Suprapubic skin (tissue), 4 donors: ENCODE measurements around the gene ABI1.

Experiments
- POLR2A ChIP-seq, 2 donors: fragments of 450-650 bp; IDR thresholded peaks; one replicate each; pipeline ENCODE4 v1.6.1; 2017; ENCODE audit warnings: antibody characterized with exemption in 2 of 2, mild to moderate bottlenecking in 2 of 2, moderate library complexity in 2 of 2
- POLR2AphosphoS5 ChIP-seq, 3 donors: sonication (generic); formaldehyde crosslinking; IDR thresholded peaks; one replicate each; pipeline ENCODE4 v1.6.1; 2017; ENCODE audit warnings: antibody characterized with exemption in 3 of 3
- TF ChIP-seq, protein P1 (sequence below), 2 donors: fragments of 200-600 bp in 1 of 2; fragments of 450-650 bp in 1 of 2; sonication (generic) in 1 of 2; IDR thresholded peaks; one replicate each; pipeline ENCODE4 v1.5.1; 2016 to 2019; ENCODE audit warnings: antibody characterized with exemption in 2 of 2, mild to moderate bottlenecking in 1 of 2, moderate library complexity in 1 of 2

DNA sequence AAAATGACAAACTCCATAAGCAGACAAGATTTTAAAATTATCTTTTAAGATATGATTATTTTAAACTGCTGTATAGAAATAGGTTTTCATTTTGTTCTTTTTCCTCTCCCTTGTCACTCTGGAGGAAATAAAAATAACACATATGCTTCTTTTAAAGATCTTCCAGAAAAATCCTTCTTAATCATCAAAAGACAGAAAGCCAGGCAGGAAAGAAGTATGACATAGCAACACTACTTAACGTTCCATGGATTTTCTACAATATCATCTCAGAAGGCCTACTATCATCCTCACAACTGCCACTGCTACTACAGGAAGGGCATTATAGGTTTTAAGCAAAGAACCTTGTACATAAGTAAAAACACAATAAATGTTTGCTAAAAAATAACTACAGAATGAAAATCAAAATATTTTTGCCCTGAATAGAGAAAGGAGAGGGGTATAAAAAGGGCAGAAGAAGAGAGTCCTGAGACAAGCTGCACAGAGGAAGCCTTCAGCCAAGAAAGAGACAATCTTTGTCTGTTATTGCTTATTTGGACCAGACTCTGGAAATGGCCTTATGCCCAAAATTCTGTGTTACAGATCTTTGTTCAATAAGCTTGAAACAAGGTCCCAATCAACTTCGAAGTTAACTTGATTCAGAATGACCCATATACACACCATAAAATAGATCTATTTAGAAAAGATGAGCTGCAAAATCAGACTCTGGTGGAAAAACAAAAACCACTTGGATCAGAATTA, 67.8 kb downstream of the ABI1 start:
- TF ChIP-seq, protein P1, sequence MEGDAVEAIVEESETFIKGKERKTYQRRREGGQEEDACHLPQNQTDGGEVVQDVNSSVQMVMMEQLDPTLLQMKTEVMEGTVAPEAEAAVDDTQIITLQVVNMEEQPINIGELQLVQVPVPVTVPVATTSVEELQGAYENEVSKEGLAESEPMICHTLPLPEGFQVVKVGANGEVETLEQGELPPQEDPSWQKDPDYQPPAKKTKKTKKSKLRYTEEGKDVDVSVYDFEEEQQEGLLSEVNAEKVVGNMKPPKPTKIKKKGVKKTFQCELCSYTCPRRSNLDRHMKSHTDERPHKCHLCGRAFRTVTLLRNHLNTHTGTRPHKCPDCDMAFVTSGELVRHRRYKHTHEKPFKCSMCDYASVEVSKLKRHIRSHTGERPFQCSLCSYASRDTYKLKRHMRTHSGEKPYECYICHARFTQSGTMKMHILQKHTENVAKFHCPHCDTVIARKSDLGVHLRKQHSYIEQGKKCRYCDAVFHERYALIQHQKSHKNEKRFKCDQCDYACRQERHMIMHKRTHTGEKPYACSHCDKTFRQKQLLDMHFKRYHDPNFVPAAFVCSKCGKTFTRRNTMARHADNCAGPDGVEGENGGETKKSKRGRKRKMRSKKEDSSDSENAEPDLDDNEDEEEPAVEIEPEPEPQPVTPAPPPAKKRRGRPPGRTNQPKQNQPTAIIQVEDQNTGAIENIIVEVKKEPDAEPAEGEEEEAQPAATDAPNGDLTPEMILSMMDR (IDR thresholded peaks at IDR 0.05): no peak
- no peak for TF ChIP-seq POLR2A (IDR thresholded peaks at IDR 0.05)
- no peak for TF ChIP-seq POLR2AphosphoS5 (IDR thresholded peaks at IDR 0.05)
